Measurements from ENCODE around the gene H2BK1.

DNA sequence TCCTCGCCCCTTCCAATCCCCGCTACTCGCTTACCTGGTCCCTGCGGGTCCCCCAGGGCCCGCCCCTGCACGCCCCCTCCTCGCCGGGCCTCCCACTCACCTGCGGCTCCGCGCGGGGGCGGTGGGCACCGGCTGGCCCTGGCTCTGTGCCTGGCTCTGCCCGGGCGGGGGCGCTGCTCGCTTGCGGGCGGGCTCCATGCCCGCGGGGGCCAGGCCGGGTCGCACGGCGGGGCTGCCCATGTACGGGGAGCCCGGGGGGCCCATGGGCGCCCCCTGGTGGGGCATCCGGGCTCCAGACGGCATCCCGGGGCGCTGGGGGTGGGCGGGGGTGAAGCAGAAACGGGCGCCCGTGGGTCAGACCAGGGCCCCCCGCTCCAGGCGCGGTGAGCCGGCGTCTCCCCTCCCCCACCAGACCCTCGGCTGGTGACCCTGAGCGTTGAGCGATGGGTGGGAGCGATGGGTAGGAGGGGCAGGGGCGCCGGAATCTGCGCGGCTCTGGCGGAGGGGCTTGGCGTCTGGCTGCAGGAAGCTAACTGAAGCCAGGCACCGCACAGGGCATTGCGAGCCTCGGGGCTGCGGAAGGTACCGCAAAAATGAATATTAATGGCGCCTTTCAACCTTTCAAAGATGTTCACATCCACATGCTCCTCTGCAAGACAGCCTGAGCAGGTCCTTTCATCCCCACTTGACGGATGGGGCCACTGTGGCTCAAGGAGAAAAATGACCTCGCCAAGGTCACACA lies 35.2 kb upstream of the H2BK1 start:
- TF ChIP-seq, protein P1, sequence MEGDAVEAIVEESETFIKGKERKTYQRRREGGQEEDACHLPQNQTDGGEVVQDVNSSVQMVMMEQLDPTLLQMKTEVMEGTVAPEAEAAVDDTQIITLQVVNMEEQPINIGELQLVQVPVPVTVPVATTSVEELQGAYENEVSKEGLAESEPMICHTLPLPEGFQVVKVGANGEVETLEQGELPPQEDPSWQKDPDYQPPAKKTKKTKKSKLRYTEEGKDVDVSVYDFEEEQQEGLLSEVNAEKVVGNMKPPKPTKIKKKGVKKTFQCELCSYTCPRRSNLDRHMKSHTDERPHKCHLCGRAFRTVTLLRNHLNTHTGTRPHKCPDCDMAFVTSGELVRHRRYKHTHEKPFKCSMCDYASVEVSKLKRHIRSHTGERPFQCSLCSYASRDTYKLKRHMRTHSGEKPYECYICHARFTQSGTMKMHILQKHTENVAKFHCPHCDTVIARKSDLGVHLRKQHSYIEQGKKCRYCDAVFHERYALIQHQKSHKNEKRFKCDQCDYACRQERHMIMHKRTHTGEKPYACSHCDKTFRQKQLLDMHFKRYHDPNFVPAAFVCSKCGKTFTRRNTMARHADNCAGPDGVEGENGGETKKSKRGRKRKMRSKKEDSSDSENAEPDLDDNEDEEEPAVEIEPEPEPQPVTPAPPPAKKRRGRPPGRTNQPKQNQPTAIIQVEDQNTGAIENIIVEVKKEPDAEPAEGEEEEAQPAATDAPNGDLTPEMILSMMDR (IDR thresholded peaks at IDR 0.05; ENCODE audit: low read length), result peak; percentile 44
- no peak for TF ChIP-seq EZH2phosphoT487 (IDR thresholded peaks at IDR 0.05; ENCODE audit: low read length)

Measured in MM.1S (cell line).